T-cell (primary cell): ENCODE results near the gene CD207. TPM values are rescaled to one million over a fixed set of nuclear protein-coding genes. Genes with fewer than 3 reads are reported as not detected.

ENCODE experiments used
- ATAC-seq, 4 experiments: fragments of 200-7000 bp in 3 of 4; fragments of 150-1000 bp in 1 of 4; cut with Tn5 transposase; replicated peaks in 1 of 4; 1 replicate in 3 of 4; 2 replicates in 1 of 4; pipeline ENCODE4 v1.10.0; 2021; ENCODE audit warnings: moderate library complexity in 3 of 4, mild to moderate bottlenecking in 2 of 4, moderate number of reproducible peaks in 1 of 4
- CTCF ChIA-PET, 2 donors: fragments of 300-600 bp; sonication (Branson Sonifier 250); formaldehyde crosslinking; loops; one replicate each; lab custom pipeline; 2022; ENCODE audit warnings: antibody characterized with exemption in 2 of 2; lab: Charles Lee
- POLR2A ChIA-PET, 2 donors: fragments of 300-600 bp; sonication (Branson Sonifier 250); formaldehyde crosslinking; loops; one replicate each; lab custom pipeline; 2022; ENCODE audit warnings: antibody characterized with exemption in 2 of 2; lab: Charles Lee
- DNase-seq, 35 experiments: peaks; one replicate each; pipeline versions ENCODE4 v3.0.0 to v3.0.0-alpha.2; 2013 to 2023
- H3K27ac ChIP-seq: one replicate; pipeline ENCODE4 v1.5.1; 2013; ENCODE audit warnings: low read length
- H3K27me3 ChIP-seq, 2 experiments: replicated peaks in 1 of 2; 1 replicate in 1 of 2; 2 replicates in 1 of 2; pipeline versions ENCODE4 v1.6.1 to v1.7.0; 2013; ENCODE audit warnings: low read length in 1 of 2, mixed read lengths in 1 of 2; ENCODE audit not compliant: control insufficient read depth in 2 of 2, insufficient read depth in 2 of 2; ENCODE audit errors: extremely low read depth in 1 of 2
- H3K36me3 ChIP-seq, 2 donors: 1 replicate in 1 of 2; 2 replicates in 1 of 2; pipeline versions ENCODE4 v1.6.1 to v1.7.0; 2013; ENCODE audit warnings: low read length in 1 of 2; ENCODE audit not compliant: control insufficient read depth in 2 of 2, insufficient read depth in 1 of 2; ENCODE audit errors: extremely low read depth in 1 of 2
- H3K4me1 ChIP-seq, 2 experiments: 1 replicate in 1 of 2; 2 replicates in 1 of 2; pipeline versions ENCODE4 v1.6.1 to v1.7.0; 2013; ENCODE audit warnings: low read length in 2 of 2, mixed read lengths in 1 of 2; ENCODE audit not compliant: insufficient read depth in 2 of 2, control insufficient read depth in 1 of 2; ENCODE audit errors: extremely low read depth in 1 of 2
- H3K4me3 ChIP-seq, 2 donors: 1 replicate in 1 of 2; 2 replicates in 1 of 2; pipeline versions ENCODE4 v1.5.1 to v1.7.0; 2013; ENCODE audit warnings: mild to moderate bottlenecking in 2 of 2, low read length in 1 of 2, moderate library complexity in 1 of 2; ENCODE audit not compliant: control insufficient read depth in 1 of 2; ENCODE audit errors: extremely low read depth in 1 of 2
- H3K9me3 ChIP-seq: 2 replicates; pipeline ENCODE4 v1.7.0; 2013
- H3K27ac Mint-ChIP-seq, 2 donors: one replicate each; pipeline ENCODE4 v1.8.0; 2020 to 2021; ENCODE audit warnings: mild to moderate bottlenecking in 2 of 2, mixed read lengths in 2 of 2
- H3K27me3 Mint-ChIP-seq, 2 donors: one replicate each; pipeline ENCODE4 v1.8.0; 2021 to 2022; ENCODE audit warnings: mixed read lengths in 2 of 2
- H3K36me3 Mint-ChIP-seq: one replicate; pipeline ENCODE4 v1.8.0; 2021; ENCODE audit warnings: mixed read lengths
- H3K4me1 Mint-ChIP-seq, 3 donors: one replicate each; pipeline ENCODE4 v1.8.0; 2020 to 2022; ENCODE audit warnings: mixed read lengths in 3 of 3, mild to moderate bottlenecking in 1 of 3
- H3K4me3 Mint-ChIP-seq, 3 donors: one replicate each; pipeline ENCODE4 v1.8.0; 2020 to 2022; ENCODE audit warnings: mild to moderate bottlenecking in 3 of 3, mixed read lengths in 3 of 3, moderate library complexity in 3 of 3
- H3K9me3 Mint-ChIP-seq, 3 donors: one replicate each; pipeline ENCODE4 v1.8.0; 2020 to 2022; ENCODE audit warnings: mixed read lengths in 3 of 3
- WGBS: methylation state at CpG from one replicate; pipeline ENCODE4 v1.1.5; 2013; ENCODE audit warnings: missing lambda C conversion rate; ENCODE audit not compliant: insufficient coverage; 5-methylcytosine and 5-hydroxymethylcytosine counted together
- total RNA-seq, 35 experiments: library from RNA in 6 of 35; stranded (reverse) in 6 of 35; fragments of 120-200 nt in 1 of 35; gene quantifications; one replicate each; pipeline versions ENCODE4 v1.2.1 to v1.2.4 and lab custom pipeline; 2013 to 2026

The CD207 gene
- total RNA-seq, 5 donors from 2014 or later (not counting 1 experiment from before 2014, with no cell fraction given): not detected

DNA sequence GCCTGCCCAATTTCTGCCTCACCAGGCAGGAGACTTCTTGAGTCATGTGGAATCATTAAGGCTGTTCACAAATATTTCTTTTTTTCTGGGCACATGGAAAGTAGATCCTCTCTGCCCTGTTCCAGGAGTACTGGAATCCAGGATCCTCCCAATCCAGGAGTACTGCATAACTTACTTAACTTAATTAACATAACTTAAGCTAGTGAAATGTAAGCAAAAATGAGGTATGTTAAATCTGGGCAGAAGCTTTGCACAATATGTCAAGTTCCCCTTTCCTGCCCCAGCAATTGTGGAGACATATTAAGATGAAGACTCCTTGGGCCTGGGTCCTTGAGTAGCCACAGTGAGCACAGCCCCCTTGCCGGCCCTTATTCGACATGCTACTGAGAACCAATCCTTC lies 3.2 kb downstream of the CD207 start:
- peaks cover 0 to 13% of the 10 kb centered on the region in 2 experiments for H3K27me3 ChIP-seq
- ATAC-seq (no peak), DNase-seq (no peak)
- ChIA-PET CTCF (no interaction called here), POLR2A (no interaction called here)
- no peak overlapping the region for H3K4me3 ChIP-seq
- Mint-ChIP-seq H3K27me3 (peaks cover 4 to 7% of the 10 kb centered on the region in 2 donors), H3K4me1 (no peaks in the 10 kb centered on the region), H3K9me3 (no peaks in the 10 kb centered on the region), H3K27ac (no peak overlapping the region), H3K36me3 (no peaks in the 10 kb centered on the region), H3K4me3 (no peak overlapping the region)
- no peaks in the 10 kb centered on the region for H3K9me3 ChIP-seq
- H3K36me3 ChIP-seq: no peaks in the 10 kb centered on the region
- H3K4me1 ChIP-seq: no peaks in the 10 kb centered on the region
- 100% methylated on average over 1 of the region's 2 CpGs for WGBS
- no peak overlapping the region for H3K27ac ChIP-seq

DNA sequence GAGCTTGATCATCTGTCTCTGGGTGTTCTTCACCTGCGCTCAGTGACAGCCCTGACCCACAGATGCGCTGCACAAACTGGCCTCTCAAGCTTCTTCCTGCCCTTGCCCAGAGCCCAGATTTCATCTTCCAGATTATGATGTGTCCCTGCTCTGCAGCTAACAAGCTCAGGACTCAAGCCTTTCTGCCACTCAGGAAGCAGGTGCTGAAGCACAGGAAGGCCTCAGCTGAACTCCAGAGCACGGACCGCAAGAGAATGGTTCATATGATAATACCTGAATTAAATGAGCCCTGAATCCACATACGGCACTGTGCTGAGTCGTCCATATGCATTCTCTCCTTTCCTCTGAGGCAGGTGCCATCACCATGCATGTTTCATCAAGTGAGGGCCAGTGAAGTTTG lies 3.8 kb downstream of the CD207 start:
- Histone ChIP-seq H3K36me3 (no peaks in the 10 kb centered on the region), H3K9me3 (no peaks in the 10 kb centered on the region), H3K4me3 (no peak overlapping the region), H3K27me3 (peaks cover 0 to 13% of the 10 kb centered on the region in 2 experiments), H3K27ac (no peak overlapping the region), H3K4me1 (no peaks in the 10 kb centered on the region)
- H3K9me3 Mint-ChIP-seq: no peaks in the 10 kb centered on the region
- ChIA-PET POLR2A (no interaction called here), CTCF (no interaction called here)
- H3K27ac Mint-ChIP-seq: no peak overlapping the region
- H3K36me3 Mint-ChIP-seq: no peaks in the 10 kb centered on the region
- DNase-seq (no peak), ATAC-seq (no peak)
- no peaks in the 10 kb centered on the region for H3K4me1 Mint-ChIP-seq
- H3K4me3 Mint-ChIP-seq: no peak overlapping the region
- 56% methylated on average over 4 of the region's 6 CpGs for WGBS
- H3K27me3 Mint-ChIP-seq: peaks cover 4 to 7% of the 10 kb centered on the region in 2 donors

DNA sequence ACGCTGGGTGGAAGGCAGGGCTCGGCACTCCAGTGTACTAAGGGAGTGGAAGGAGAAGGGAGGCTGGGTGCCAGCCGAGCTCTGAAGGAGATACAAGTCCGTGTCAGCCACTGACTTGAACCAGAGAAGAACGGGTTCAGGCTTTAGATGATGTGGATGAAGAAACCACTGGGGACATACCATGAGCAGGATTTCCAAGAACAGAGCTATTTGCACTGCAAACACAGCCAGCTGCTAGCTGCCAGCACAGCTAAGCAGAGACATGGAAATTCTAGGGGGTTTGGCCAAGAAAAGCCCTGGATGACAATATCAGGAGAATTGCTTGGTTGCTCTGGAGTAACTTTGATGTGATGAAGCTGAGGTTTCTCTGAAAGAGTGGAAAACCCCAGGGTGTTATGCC lies 5.2 kb downstream of the CD207 start:
- Mint-ChIP-seq H3K9me3 (no peaks in the 10 kb centered on the region), H3K27ac (peak overlapping the region in 1 of 2 donors; percentile 12), H3K27me3 (peaks cover 4 to 7% of the 10 kb centered on the region in 2 donors), H3K4me3 (no peak overlapping the region), H3K36me3 (no peaks in the 10 kb centered on the region), H3K4me1 (no peaks in the 10 kb centered on the region)
- Histone ChIP-seq H3K36me3 (no peaks in the 10 kb centered on the region), H3K27me3 (peaks cover 0 to 11% of the 10 kb centered on the region in 2 experiments), H3K27ac (no peak overlapping the region), H3K9me3 (no peaks in the 10 kb centered on the region), H3K4me1 (no peaks in the 10 kb centered on the region), H3K4me3 (no peak overlapping the region)
- POLR2A ChIA-PET: no interaction called here
- no peak for DNase-seq
- CTCF ChIA-PET: no interaction called here
- ATAC-seq: no peak
- 83% methylated on average over 5 of the region's 5 CpGs for WGBS

DNA sequence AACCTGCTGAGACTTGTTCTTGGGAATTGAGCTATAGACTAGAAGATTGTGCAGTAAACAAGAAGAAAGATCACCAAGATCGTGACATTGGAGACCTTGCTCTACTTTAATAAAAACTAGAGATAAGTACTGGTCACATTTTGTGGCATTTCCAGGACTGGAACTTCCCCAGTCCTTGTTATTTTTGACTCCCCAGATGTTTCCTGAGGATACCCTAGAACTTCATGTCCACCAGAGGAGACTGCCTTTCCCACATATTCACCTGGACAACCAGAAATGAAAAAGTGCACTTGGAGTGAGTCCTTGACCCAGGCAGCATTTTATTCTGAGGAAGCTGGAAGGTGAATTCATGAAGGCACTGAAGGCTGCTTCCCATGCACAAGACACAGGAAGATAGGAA lies 5.7 kb downstream of the CD207 start:
- CTCF ChIA-PET: no interaction called here
- H3K27ac Mint-ChIP-seq: peak overlapping the region in 1 of 2 donors; percentile 12

DNA sequence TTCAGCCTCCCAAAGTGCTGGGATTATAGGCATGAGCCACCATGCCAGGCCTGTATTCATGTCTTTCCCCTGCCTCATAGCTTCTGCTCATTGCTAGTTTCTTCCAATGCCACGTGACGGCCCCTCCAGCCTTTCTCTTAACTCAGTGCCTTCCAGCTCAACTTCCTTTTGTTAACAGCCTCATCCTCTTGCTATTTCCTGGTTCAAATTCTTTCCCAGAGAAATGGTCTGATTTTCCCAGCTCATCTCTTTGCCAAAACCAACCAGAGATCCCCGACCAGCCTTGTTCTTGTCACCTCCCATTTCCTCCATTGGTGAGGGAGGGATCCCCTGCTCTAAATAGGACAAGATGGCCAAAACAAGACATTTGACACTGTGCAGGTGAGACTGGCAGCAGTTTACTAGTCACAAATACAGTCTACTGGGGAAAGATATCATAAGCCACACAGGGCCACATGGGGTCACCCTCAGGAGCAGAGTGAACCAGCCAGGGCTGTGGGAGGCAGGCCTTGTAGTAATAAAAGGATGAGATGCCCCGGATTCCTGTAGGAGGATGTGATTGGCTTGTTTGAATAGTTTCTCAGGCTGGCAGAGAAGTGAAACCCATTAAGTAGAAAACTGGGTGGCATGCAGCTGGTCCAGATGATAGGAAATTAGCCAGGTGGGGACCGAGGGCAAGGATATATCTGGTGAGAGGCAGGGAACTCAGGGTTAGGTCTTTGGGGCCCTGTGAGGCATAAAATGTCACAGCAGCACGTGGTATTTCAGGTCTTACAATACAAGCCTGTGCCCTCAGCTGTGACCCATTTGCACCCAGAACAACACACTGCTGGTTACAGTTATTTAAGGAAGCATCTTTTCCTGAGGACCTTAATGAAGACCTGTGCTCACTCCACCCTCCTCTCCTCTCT lies 6.4 kb downstream of the CD207 start:
- Histone ChIP-seq H3K4me1 (no peaks in the 10 kb centered on the region), H3K27me3 (no peaks in the 10 kb centered on the region), H3K4me3 (no peak overlapping the region), H3K9me3 (no peaks in the 10 kb centered on the region), H3K36me3 (no peaks in the 10 kb centered on the region), H3K27ac (no peak overlapping the region)
- Mint-ChIP-seq H3K27ac (no peak overlapping the region), H3K4me3 (no peak overlapping the region), H3K36me3 (no peaks in the 10 kb centered on the region), H3K27me3 (peaks cover 4 to 7% of the 10 kb centered on the region in 2 donors), H3K9me3 (no peaks in the 10 kb centered on the region), H3K4me1 (no peaks in the 10 kb centered on the region)
- WGBS: 92% methylated on average over 3 of the region's 6 CpGs
- ChIA-PET POLR2A (no interaction called here), CTCF (no interaction called here)
- DNase-seq: no peak
- ATAC-seq: no peak

More for the DNA sequence above, 5.7 kb downstream of the CD207 start:
- peaks cover 4 to 7% of the 10 kb centered on the region in 2 donors for H3K27me3 Mint-ChIP-seq
- H3K4me3 Mint-ChIP-seq: no peak overlapping the region
- no peaks in the 10 kb centered on the region for H3K36me3 Mint-ChIP-seq
- no peaks in the 10 kb centered on the region for H3K9me3 Mint-ChIP-seq
- H3K9me3 ChIP-seq: no peaks in the 10 kb centered on the region
- 80% methylated on average over 1 of the region's 1 CpG for WGBS
- DNase-seq (no peak), ATAC-seq (no peak)
- peaks cover 0 to 7% of the 10 kb centered on the region in 2 experiments for H3K27me3 ChIP-seq
- no peaks in the 10 kb centered on the region for H3K4me1 Mint-ChIP-seq
- POLR2A ChIA-PET: no interaction called here
- no peaks in the 10 kb centered on the region for H3K4me1 ChIP-seq
- H3K4me3 ChIP-seq: no peak overlapping the region
- no peak overlapping the region for H3K27ac ChIP-seq
- no peaks in the 10 kb centered on the region for H3K36me3 ChIP-seq

DNA sequence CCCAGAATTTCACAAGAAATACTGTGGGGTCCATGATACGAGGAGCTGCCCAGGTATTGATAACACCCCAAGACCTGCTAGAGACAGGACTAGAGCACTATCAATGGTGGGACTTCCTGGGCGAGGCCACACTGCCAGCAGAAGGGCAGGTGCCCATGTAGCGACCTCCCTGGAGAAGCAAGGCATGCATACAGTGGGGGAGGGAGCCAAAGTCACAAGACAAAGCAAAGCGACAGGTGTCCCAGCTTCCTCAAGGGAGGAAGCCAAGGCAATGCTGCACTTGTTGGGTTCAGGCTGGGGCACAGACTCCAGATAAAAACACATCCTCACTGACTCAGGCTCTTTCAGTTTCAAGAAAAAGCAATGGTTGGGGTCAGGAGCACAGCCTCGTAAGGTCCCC lies 7.5 kb downstream of the CD207 start:
- Mint-ChIP-seq H3K36me3 (no peaks in the 10 kb centered on the region), H3K4me3 (no peak overlapping the region), H3K4me1 (peaks cover 0 to under 1% (median 0%) of the 10 kb centered on the region in 3 donors), H3K27ac (no peak overlapping the region), H3K9me3 (no peaks in the 10 kb centered on the region), H3K27me3 (peaks cover 4 to 7% of the 10 kb centered on the region in 2 donors)
- 87% methylated on average over 3 of the region's 5 CpGs for WGBS
- peaks cover under 1 to 5% of the 10 kb centered on the region in 2 experiments for H3K4me1 ChIP-seq
- ATAC-seq: no peak
- H3K36me3 ChIP-seq: no peaks in the 10 kb centered on the region
- DNase-seq: no peak
- no peaks in the 10 kb centered on the region for H3K9me3 ChIP-seq
- CTCF ChIA-PET: interaction anchor here in 1 of 2 donors (0.6 kb wide), 1 partner anchor 1263 kb away, joined by 3 read pairs; no protein-coding TSS in a partner anchor
- H3K27me3 ChIP-seq: no peaks in the 10 kb centered on the region
- POLR2A ChIA-PET: no interaction called here
- H3K27ac ChIP-seq: no peak overlapping the region
- no peak overlapping the region for H3K4me3 ChIP-seq
